Activated T-cell treated with anti-CD3 and anti-CD28 coated beads, Interleukin-2, amount 50 U/mL, for 24 hours (primary cell): ENCODE measurements around the gene ARHGAP6.

ENCODE experiments used
- DNase-seq: peaks from one replicate; pipeline ENCODE4 v3.0.0-alpha.2; 2020
- H3K27ac Mint-ChIP-seq: 2 replicates; pipeline ENCODE4 v1.8.0; 2020; ENCODE audit warnings: mild to moderate bottlenecking, mixed read lengths
- H3K27me3 Mint-ChIP-seq: 2 replicates; pipeline ENCODE4 v1.8.0; 2020; ENCODE audit warnings: mixed read lengths
- H3K36me3 Mint-ChIP-seq: 2 replicates; pipeline ENCODE4 v1.8.0; 2020; ENCODE audit warnings: low read depth, mixed read lengths
- H3K4me1 Mint-ChIP-seq: 2 replicates; pipeline ENCODE4 v1.8.0; 2020; ENCODE audit warnings: low read depth, mixed read lengths
- H3K4me3 Mint-ChIP-seq: 2 replicates; pipeline ENCODE4 v1.8.0; 2020; ENCODE audit warnings: mild to moderate bottlenecking, moderate library complexity, mixed read lengths
- H3K9me3 Mint-ChIP-seq: 2 replicates; pipeline ENCODE4 v1.8.0; 2020; ENCODE audit warnings: mixed read lengths

ARHGAP6 gene

DNA sequence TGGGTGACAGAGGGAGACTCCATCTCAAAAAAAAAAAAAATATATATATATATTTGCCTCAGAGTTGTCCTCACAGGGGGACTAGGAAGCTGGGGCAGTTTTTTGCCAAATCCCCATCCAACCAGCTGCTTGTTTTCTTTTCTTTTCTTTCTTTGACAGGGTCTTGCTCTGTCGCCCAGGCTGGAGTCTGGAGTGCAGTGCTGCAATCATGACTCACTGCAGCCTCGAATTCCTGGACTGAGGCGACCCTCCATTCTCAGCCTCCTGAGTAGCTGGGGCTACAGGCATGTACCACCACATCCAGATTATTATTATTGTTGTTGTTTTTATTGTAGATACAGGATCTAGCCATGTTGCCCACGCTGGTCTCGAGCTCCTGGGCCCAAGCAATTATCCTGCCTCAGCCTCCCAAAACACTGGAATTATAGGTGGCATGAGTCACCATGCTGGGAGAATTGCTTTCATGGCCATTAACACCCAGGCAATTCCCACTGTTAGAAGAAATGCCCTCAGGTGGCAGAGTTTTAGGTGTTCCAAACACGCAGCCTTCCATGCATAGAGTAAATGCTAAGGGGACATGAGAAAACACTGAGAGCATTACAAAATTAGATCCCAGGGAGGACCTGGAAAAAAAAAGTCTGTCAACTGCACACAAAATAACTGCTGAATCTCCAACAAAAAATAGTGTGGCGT, 98.0 kb downstream of the ARHGAP6 start:
- H3K36me3 Mint-ChIP-seq = no peaks in the 10 kb centered on the region
- peaks cover 34% of the 10 kb centered on the region for H3K27me3 Mint-ChIP-seq
- H3K4me3 Mint-ChIP-seq = no peak overlapping the region
- H3K27ac Mint-ChIP-seq = no peak overlapping the region
- no peaks in the 10 kb centered on the region for H3K9me3 Mint-ChIP-seq
- no peak for DNase-seq
- H3K4me1 Mint-ChIP-seq = no peaks in the 10 kb centered on the region

DNA sequence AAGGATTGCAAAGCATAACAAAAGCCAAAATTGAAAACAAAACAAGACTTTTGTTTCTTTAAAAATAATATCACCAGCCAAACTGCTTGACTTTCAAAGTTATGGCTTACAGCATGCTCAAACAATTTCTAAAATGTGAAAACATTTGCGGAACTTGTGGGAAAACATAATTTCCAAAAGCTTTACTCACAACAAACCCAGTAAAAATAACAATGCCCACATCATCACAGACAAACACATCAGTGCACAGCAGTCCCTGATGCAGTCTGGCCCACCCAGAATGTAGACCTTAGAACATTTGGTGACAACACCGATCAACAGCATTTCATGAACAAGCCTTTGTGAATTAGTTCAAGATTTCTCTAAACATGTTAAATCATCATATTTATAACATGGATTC, 98.9 kb downstream of the ARHGAP6 start:
- Mint-ChIP-seq H3K36me3 (no peaks in the 10 kb centered on the region), H3K27me3 (peaks cover 34% of the 10 kb centered on the region), H3K4me1 (no peaks in the 10 kb centered on the region), H3K9me3 (no peaks in the 10 kb centered on the region), H3K4me3 (no peak overlapping the region), H3K27ac (no peak overlapping the region)
- DNase-seq = no peak

DNA sequence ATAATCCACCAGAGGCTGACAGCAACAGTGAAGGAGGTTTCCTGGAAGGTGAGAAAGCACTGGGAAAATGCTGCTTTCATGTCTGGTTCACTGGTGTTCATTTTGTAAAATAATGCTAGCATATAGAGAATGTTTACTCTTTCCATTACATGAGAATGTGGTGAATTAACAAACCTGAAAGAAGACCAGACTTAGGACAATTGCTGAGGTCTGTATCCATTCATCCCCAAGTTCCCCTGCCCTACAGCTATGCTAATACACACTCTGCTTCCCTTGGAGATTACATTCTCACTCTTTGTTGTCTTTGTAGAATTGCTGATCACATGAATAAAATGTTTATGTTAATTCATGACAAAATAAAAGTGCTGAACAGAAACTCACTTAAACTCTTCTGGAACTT, 99.5 kb downstream of the ARHGAP6 start:
- no peaks in the 10 kb centered on the region for H3K4me1 Mint-ChIP-seq
- H3K27me3 Mint-ChIP-seq = peaks cover 34% of the 10 kb centered on the region
- H3K4me3 Mint-ChIP-seq = no peak overlapping the region
- DNase-seq = no peak
- H3K9me3 Mint-ChIP-seq = no peaks in the 10 kb centered on the region
- H3K36me3 Mint-ChIP-seq = no peaks in the 10 kb centered on the region
- no peak overlapping the region for H3K27ac Mint-ChIP-seq

- no peaks in the 10 kb centered on the region for H3K4me1 Mint-ChIP-seq
- H3K27ac Mint-ChIP-seq = no peak overlapping the region
- DNase-seq = no peak
- H3K4me3 Mint-ChIP-seq = no peak overlapping the region
- peaks cover 34% of the 10 kb centered on the region for H3K27me3 Mint-ChIP-seq
- no peaks in the 10 kb centered on the region for H3K36me3 Mint-ChIP-seq
- no peaks in the 10 kb centered on the region for H3K9me3 Mint-ChIP-seq
These were observed 101.2 kb downstream of the ARHGAP6 start for GRCh38 chrX:11564546-11564945.

DNA sequence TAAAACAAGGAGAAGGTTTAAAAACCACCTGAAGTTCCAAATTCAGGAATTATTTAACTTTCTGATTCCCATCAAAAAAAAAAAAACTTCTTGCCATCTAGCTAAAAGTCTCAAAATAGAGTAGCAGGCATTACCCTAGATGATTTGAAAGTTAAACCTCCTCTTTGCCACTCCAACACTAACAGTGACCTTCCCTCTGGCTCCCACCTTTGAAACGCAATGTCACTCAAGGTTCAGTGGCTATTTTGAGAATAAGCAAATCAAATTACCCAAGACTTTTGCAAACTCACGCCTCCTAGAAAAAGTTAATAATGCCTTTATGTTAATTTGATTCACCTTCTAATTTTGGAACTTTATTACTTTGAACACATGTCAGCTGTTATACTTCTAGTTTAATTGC, 103.2 kb downstream of the ARHGAP6 start:
- no peaks in the 10 kb centered on the region for H3K36me3 Mint-ChIP-seq
- DNase-seq = no peak
- H3K27me3 Mint-ChIP-seq = peaks cover 33% of the 10 kb centered on the region

GRCh38 chrX:11558972-11559371, 106.7 kb downstream of the ARHGAP6 start:
- H3K4me1 Mint-ChIP-seq = no peaks in the 10 kb centered on the region
- DNase-seq = peak; percentile 65

More for the DNA sequence above, 103.2 kb downstream of the ARHGAP6 start:
- Mint-ChIP-seq H3K4me1 (no peaks in the 10 kb centered on the region), H3K4me3 (no peak overlapping the region), H3K9me3 (no peaks in the 10 kb centered on the region), H3K27ac (no peak overlapping the region)

DNA sequence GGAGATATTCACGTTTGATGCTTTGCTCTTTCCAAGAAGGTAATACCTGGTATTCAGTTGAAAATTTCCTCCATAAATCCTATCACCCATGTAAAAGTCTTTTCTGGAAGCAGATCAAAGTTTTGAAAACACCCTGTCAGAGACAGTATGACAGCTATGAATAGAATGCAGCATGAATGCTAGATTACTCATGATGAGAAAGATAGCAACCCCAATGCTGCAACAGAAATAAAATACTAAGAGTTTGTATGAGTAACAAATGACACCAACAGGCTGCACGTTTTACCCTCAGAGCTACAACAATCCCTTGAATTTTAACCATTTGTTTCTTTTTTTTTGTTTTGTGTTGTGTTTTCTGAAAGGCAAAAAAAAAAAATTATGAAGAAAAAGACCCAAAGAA, 108.6 kb downstream of the ARHGAP6 start:
- no peaks in the 10 kb centered on the region for H3K4me1 Mint-ChIP-seq
- no peak for DNase-seq
- H3K36me3 Mint-ChIP-seq = no peaks in the 10 kb centered on the region
- H3K9me3 Mint-ChIP-seq = no peaks in the 10 kb centered on the region
- H3K4me3 Mint-ChIP-seq = no peak overlapping the region
- H3K27ac Mint-ChIP-seq = no peak overlapping the region
- peaks cover 48% of the 10 kb centered on the region for H3K27me3 Mint-ChIP-seq

More at GRCh38 chrX:11558972-11559371, 106.7 kb downstream of the ARHGAP6 start:
- peaks cover 42% of the 10 kb centered on the region for H3K27me3 Mint-ChIP-seq
- H3K9me3 Mint-ChIP-seq = no peaks in the 10 kb centered on the region
- H3K27ac Mint-ChIP-seq = no peak overlapping the region
- no peaks in the 10 kb centered on the region for H3K36me3 Mint-ChIP-seq
- no peak overlapping the region for H3K4me3 Mint-ChIP-seq

DNA sequence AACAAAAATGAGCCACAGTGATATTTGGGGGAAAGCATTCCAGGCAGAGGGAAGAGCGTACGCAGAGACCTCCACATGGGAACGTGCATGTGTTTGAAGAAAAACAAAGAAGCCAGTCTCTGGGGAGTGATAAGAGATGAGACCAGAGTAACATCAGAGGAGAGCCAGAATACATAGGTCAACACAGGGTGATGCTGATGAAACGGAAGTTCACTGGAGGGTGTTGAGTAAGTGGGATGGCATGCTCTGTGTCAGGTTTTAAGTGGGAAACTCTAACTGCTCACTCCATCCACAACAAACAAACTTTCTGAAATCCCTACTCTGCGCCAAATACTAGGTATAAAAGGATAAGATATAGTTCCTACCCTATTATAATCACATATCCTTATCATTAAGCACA, 110.0 kb downstream of the ARHGAP6 start:
- Mint-ChIP-seq H3K4me3 (no peak overlapping the region), H3K36me3 (no peaks in the 10 kb centered on the region), H3K27ac (no peak overlapping the region), H3K9me3 (no peaks in the 10 kb centered on the region), H3K4me1 (no peaks in the 10 kb centered on the region), H3K27me3 (peaks cover 59% of the 10 kb centered on the region)
- DNase-seq = no peak

DNA sequence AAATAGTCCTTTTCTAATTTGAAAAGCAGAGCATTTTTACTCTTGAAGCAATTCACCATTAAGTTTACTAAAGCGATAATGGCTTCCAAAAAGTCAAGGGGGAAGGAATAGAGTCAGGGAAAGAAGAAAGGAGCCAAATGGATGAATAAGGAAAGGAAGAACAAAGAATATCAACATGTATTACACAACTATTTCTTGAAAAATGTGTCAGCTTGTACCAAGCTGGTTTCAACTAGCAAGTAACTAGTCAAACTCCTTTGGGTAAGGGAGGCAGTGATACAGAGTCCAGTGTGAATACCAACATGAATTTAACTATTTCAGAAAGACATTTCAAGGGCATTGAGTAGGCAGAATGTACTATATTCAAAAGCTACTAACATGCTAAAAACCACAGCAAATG, 112.1 kb downstream of the ARHGAP6 start:
- Mint-ChIP-seq H3K4me3 (no peak overlapping the region), H3K36me3 (no peaks in the 10 kb centered on the region), H3K27ac (no peak overlapping the region), H3K9me3 (no peaks in the 10 kb centered on the region), H3K27me3 (peaks cover 73% of the 10 kb centered on the region), H3K4me1 (no peaks in the 10 kb centered on the region)
- no peak for DNase-seq

DNA sequence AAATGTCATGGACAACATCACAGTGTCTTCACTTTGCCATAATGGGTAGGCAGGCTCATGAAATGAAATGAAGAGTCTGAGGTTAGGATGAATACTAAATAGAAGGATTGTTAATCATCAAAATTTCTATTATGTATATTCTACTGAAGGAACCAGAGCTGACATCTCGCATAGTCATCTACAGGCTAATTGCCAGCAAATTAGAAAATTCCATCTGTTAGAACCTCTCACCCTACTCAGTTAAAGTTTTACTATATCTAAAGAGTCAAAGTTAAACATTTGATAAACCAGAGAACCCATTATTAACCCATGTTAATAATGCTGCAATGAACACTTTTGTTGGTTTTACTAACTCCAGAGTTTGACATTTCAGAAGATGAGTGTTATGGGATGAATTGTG, 114.6 kb downstream of the ARHGAP6 start:
- H3K27me3 Mint-ChIP-seq = peaks cover 60% of the 10 kb centered on the region
- H3K9me3 Mint-ChIP-seq = no peaks in the 10 kb centered on the region
- DNase-seq = no peak
- no peaks in the 10 kb centered on the region for H3K4me1 Mint-ChIP-seq
- no peak overlapping the region for H3K27ac Mint-ChIP-seq
- no peaks in the 10 kb centered on the region for H3K36me3 Mint-ChIP-seq
- no peak overlapping the region for H3K4me3 Mint-ChIP-seq

GRCh38 chrX:11546917-11547316, 118.8 kb downstream of the ARHGAP6 start:
- Mint-ChIP-seq H3K27me3 (peaks cover 46% of the 10 kb centered on the region), H3K36me3 (no peaks in the 10 kb centered on the region), H3K9me3 (no peaks in the 10 kb centered on the region), H3K27ac (no peak overlapping the region), H3K4me3 (no peak overlapping the region), H3K4me1 (no peaks in the 10 kb centered on the region)
- no peak for DNase-seq

- no peaks in the 10 kb centered on the region for H3K4me1 Mint-ChIP-seq
- DNase-seq = no peak
These were observed 122.5 kb downstream of the ARHGAP6 start for GRCh38 chrX:11543249-11543648.

DNA sequence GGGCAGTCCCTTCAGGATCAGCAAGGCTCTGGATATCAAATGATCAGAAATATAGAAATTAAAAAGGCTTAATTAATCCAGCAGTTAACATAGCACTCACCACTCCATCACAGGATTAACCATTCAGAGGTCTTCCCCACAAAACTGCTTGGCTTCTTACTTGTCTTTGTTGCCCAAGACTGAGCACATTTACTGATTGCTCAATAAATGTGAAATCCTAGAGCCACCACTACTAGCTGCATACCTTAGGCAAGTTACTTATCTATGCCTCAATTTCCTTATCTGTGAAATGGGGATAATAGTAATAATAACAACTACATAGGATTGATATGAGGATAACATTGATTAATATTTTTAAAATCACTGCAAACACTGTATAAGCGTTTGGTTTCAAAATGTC, 124.2 kb downstream of the ARHGAP6 start:
- H3K36me3 Mint-ChIP-seq = no peaks in the 10 kb centered on the region
- no peak overlapping the region for H3K27ac Mint-ChIP-seq
- peaks cover 58% of the 10 kb centered on the region for H3K27me3 Mint-ChIP-seq
- no peaks in the 10 kb centered on the region for H3K4me1 Mint-ChIP-seq
- no peak for DNase-seq
- no peaks in the 10 kb centered on the region for H3K9me3 Mint-ChIP-seq
- H3K4me3 Mint-ChIP-seq = no peak overlapping the region

More at GRCh38 chrX:11543249-11543648, 122.5 kb downstream of the ARHGAP6 start:
- Mint-ChIP-seq H3K9me3 (no peaks in the 10 kb centered on the region), H3K4me3 (no peak overlapping the region), H3K36me3 (no peaks in the 10 kb centered on the region), H3K27ac (no peak overlapping the region), H3K27me3 (peaks cover 52% of the 10 kb centered on the region)

DNA sequence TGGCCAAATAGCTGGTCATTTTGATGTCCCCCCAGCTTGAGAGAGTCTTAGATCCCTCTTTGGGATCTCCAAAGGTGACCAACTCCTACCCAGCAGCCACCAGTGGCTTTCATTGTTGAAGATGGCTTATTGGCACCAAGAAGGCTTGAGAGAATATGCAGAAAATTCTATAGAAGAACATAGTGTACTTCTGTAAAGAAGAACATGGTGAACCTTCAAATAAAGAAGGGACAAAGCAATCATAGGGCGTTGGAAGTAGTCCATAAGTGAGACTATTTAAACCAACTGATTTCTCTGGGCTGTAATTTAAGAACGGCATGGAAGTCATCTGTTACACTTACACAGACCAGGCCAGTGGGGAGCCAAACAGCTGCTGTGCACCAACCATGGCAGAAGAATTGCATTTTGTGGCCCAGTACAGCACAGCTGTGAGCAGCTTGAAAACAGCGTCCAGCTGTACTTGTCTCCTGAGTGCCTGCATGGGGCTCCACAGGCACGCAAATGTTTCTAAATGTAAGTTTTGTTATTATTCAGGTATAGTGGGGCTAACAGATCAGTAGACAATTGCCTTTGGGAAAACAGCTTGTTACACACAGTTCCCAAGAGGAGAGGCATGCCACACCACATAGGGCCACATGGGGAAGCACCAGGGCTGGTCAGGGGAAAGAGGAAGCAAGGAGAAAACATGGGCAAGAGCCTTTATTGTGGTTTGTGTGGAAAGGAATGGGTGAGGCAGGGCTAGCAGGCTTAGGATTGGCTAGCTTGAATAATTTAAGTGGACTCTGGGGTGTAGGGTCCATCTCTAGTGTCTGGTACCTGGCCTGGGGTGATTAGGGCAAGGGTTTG, 125.0 kb downstream of the ARHGAP6 start:
- no peak overlapping the region for H3K4me3 Mint-ChIP-seq
- no peaks in the 10 kb centered on the region for H3K4me1 Mint-ChIP-seq
- no peak for DNase-seq
- no peaks in the 10 kb centered on the region for H3K36me3 Mint-ChIP-seq
- no peaks in the 10 kb centered on the region for H3K9me3 Mint-ChIP-seq
- no peak overlapping the region for H3K27ac Mint-ChIP-seq
- H3K27me3 Mint-ChIP-seq = peaks cover 61% of the 10 kb centered on the region

DNA sequence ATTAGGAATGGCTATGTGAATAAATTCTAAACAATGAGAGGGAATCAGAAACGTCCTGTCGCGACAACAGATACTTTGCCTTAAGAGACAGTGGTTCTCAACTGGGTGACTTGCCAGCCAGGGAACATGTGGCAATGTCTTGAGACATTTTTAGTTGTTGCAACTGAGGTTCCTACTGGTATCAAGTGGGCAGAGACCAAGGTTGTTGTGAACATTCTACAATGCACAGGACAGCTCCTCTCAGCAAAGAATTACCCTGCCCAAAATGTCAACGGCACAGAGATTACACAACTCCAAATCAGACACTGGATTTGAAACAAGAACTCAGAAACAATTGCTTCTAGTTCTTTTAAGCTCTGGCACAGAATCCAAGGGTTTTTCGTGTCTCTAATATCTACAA, 128.6 kb downstream of the ARHGAP6 start:
- peaks cover 50% of the 10 kb centered on the region for H3K27me3 Mint-ChIP-seq
- no peak overlapping the region for H3K27ac Mint-ChIP-seq
- H3K9me3 Mint-ChIP-seq = no peaks in the 10 kb centered on the region

More for the DNA sequence above, 128.6 kb downstream of the ARHGAP6 start:
- H3K4me3 Mint-ChIP-seq = no peak overlapping the region
- no peaks in the 10 kb centered on the region for H3K36me3 Mint-ChIP-seq
- DNase-seq = no peak
- H3K4me1 Mint-ChIP-seq = no peaks in the 10 kb centered on the region
